ENCODE data around the gene SLC26A11.
"Not testable (repeated sequence)": the region's sequence is repeated elsewhere in the genome, so short reads cannot be mapped to it uniquely, and the experiment has no call there.

The SLC26A11 gene

GRCh38 chr17:80262291-80262690 is 42.1 kb downstream of the SLC26A11 start:
- no peak for DNase-seq (ENCODE audit: low read depth)

- no peak for DNase-seq (ENCODE audit: low read depth)
Measured at GRCh38 chr17:80262775-80263244, 42.6 kb downstream of the SLC26A11 start.

GRCh38 chr17:80263253-80264204 is 43.3 kb downstream of the SLC26A11 start:
- DNase-seq (ENCODE audit: low read depth) = peak; percentile 88

- DNase-seq (ENCODE audit: low read depth) = peak; percentile 46
Measured at GRCh38 chr17:80264205-80265075, 44.2 kb downstream of the SLC26A11 start.

- peak; percentile 70 for DNase-seq (ENCODE audit: low read depth)
Measured at GRCh38 chr17:80265205-80266068, 45.2 kb downstream of the SLC26A11 start.

- no peak for DNase-seq (ENCODE audit: low read depth)
Measured at GRCh38 chr17:80267391-80267790, 47.2 kb downstream of the SLC26A11 start.

- no peak for DNase-seq (ENCODE audit: low read depth)
Measured at GRCh38 chr17:80268427-80268826, 48.2 kb downstream of the SLC26A11 start.

GRCh38 chr17:80269405-80269807 is 49.2 kb downstream of the SLC26A11 start:
- DNase-seq (ENCODE audit: low read depth) = no peak

- DNase-seq (ENCODE audit: low read depth) = no peak
Measured at GRCh38 chr17:80270104-80270503, 49.9 kb downstream of the SLC26A11 start.

GRCh38 chr17:80270836-80271235 is 50.6 kb downstream of the SLC26A11 start:
- DNase-seq (ENCODE audit: low read depth) = peak; percentile 46

GRCh38 chr17:80272366-80272765 is 52.1 kb downstream of the SLC26A11 start:
- DNase-seq (ENCODE audit: low read depth) = no peak

GRCh38 chr17:80274331-80274730 is 54.1 kb downstream of the SLC26A11 start:
- no peak for DNase-seq (ENCODE audit: low read depth)

- no peak for DNase-seq (ENCODE audit: low read depth)
Measured at GRCh38 chr17:80274871-80275449, 54.7 kb downstream of the SLC26A11 start.

GRCh38 chr17:80275857-80276256 is 55.6 kb downstream of the SLC26A11 start:
- DNase-seq (ENCODE audit: low read depth) = not testable (repeated sequence)

- DNase-seq (ENCODE audit: low read depth) = no peak
Measured at GRCh38 chr17:80277751-80278671, 57.8 kb downstream of the SLC26A11 start.

- no peak for DNase-seq (ENCODE audit: low read depth)
Measured at GRCh38 chr17:80279895-80280294, 59.7 kb downstream of the SLC26A11 start.

GRCh38 chr17:80281516-80281915 is 61.3 kb downstream of the SLC26A11 start:
- no peak for DNase-seq (ENCODE audit: low read depth)

- DNase-seq (ENCODE audit: low read depth) = no peak
Measured at GRCh38 chr17:80283116-80283852, 63.1 kb downstream of the SLC26A11 start.

- no peak for DNase-seq (ENCODE audit: low read depth)
Measured at GRCh38 chr17:80284631-80285030, 64.4 kb downstream of the SLC26A11 start.
